Endodermal cell (in vitro differentiated cells): ENCODE data around the gene CDH2. TPM values are rescaled to one million over a fixed set of nuclear protein-coding genes. Genes with fewer than 3 reads are reported as not detected.

Source experiments
- DNase-seq: peaks from one replicate; pipeline ENCODE4 v3.0.0-alpha.2; 2017
- H3K27ac ChIP-seq: 2 replicates; pipeline ENCODE4 v1.5.1; 2013; ENCODE audit warnings: mild to moderate bottlenecking, low read depth, low read length, moderate library complexity
- H3K27me3 ChIP-seq: 2 replicates; pipeline ENCODE4 v1.6.1; 2013; ENCODE audit warnings: mild to moderate bottlenecking, low read length, moderate library complexity; ENCODE audit not compliant: insufficient read depth, control insufficient read depth, poor library complexity, severe bottlenecking
- H3K36me3 ChIP-seq: 2 replicates; pipeline ENCODE4 v1.7.0; 2013; ENCODE audit warnings: mild to moderate bottlenecking, low read length, moderate library complexity; ENCODE audit not compliant: control insufficient read depth, insufficient read depth
- H3K4me1 ChIP-seq: one replicate; pipeline ENCODE4 v1.7.0; 2013; ENCODE audit warnings: low read length; ENCODE audit not compliant: control insufficient read depth, insufficient read depth
- H3K4me3 ChIP-seq: 2 replicates; pipeline ENCODE4 v1.5.1; 2013; ENCODE audit warnings: mild to moderate bottlenecking, low read length, moderate library complexity
- H3K9ac ChIP-seq: 2 replicates; pipeline ENCODE4 v1.6.1; 2013; ENCODE audit warnings: mild to moderate bottlenecking, low read length, moderate library complexity; ENCODE audit not compliant: poor library complexity, severe bottlenecking; ENCODE audit errors: extremely low read depth
- H3K9me3 ChIP-seq: 2 replicates; pipeline ENCODE4 v1.6.1; 2013; ENCODE audit warnings: mild to moderate bottlenecking, low read length, moderate library complexity; ENCODE audit not compliant: control insufficient read depth
- H3K27ac Mint-ChIP-seq: 2 replicates; pipeline ENCODE4 v1.8.0; 2020; ENCODE audit warnings: mixed read lengths
- H3K27me3 Mint-ChIP-seq: 2 replicates; pipeline ENCODE4 v1.8.0; 2021; ENCODE audit warnings: mild to moderate bottlenecking, mixed read lengths; ENCODE audit not compliant: insufficient read depth
- H3K36me3 Mint-ChIP-seq: 2 replicates; pipeline ENCODE4 v1.8.0; 2020; ENCODE audit warnings: low read depth, mixed read lengths
- H3K4me1 Mint-ChIP-seq: 2 replicates; pipeline ENCODE4 v1.8.0; 2020; ENCODE audit warnings: mixed read lengths
- H3K4me3 Mint-ChIP-seq: 2 replicates; pipeline ENCODE4 v1.8.0; 2020; ENCODE audit warnings: mild to moderate bottlenecking, moderate library complexity, mixed read lengths
- H3K9me3 Mint-ChIP-seq: 2 replicates; pipeline ENCODE4 v1.8.0; 2020; ENCODE audit warnings: mild to moderate bottlenecking, mixed read lengths
- WGBS, 2 experiments: methylation state at CpG; one replicate each; pipeline versions ENCODE4 v1.1.5 to v1.1.7; 2013; ENCODE audit warnings: missing lambda C conversion rate in 2 of 2, mixed read lengths in 1 of 2; ENCODE audit not compliant: insufficient coverage in 1 of 2, insufficient read length in 1 of 2; 5-methylcytosine and 5-hydroxymethylcytosine counted together
- total RNA-seq, 2 donors: library from RNA; stranded (reverse); fragmentation: NEBNext Ultra II Directional in 1 of 2; extraction: Animal tissue kit (Norgen Biotek cat#: 25700) in 1 of 2; gene quantifications; 2 replicates in 1 of 2; 3 replicates in 1 of 2; pipeline ENCODE4 v1.2.1, GENCODE V29; 2021
- TF ChIP-seq, protein P1 (sequence below): fragments of 200-600 bp; sonication (generic); conservative IDR thresholded peaks from 2 replicates; pipeline ENCODE4 v1.5.0; 2021; ENCODE audit warnings: antibody characterized with exemption, mild to moderate bottlenecking

The CDH2 gene
- total RNA-seq, 2 donors from 2014 or later = 486 to 572 TPM

DNA sequence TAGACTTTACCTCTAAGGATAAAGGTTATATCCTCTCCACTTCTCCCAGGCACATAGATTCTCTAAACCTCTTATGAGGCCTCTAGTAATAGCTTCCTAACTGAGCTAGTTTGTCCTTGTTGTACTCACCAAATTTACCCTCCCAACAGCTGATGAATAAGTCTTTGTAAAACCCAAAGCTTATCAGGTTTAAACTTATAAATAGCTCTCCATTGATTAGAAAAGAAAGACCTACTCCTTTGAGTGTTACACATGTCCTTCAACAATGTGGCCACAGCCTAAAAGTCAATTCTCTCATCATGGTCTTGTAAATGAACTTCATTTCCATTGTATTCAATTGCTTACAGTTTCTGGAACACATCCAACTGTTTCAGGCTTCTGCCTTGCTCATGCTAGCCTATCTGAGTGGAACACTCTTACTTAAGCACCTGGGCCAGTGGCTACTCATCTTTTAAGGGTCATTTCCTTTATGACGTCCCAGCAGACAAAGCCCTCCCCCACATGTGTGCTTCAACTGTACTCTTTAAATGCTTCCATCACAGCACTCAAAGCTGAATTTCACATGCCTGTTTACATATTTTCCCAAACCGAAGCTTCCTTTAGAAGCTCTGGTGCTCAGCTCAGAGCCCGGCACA lies 131.6 kb downstream of the CDH2 start:
- Mint-ChIP-seq H3K27ac (peak overlapping the region; percentile 87), H3K27me3 (no peaks in the 10 kb centered on the region), H3K36me3 (peaks cover 28% of the 10 kb centered on the region), H3K4me1 (peaks cover 71% of the 10 kb centered on the region), H3K4me3 (no peak overlapping the region), H3K9me3 (no peaks in the 10 kb centered on the region)
- DNase-seq = no peak
- WGBS, 2 experiments = 60 to 63% methylated on average over 1 to 3 of the region's 3 CpGs
- H3K27ac ChIP-seq = peak overlapping the region; percentile 55
- H3K4me1 ChIP-seq = peaks cover 16% of the 10 kb centered on the region
- peaks cover 50% of the 10 kb centered on the region for H3K36me3 ChIP-seq
- peak overlapping the region; percentile 2 for H3K4me3 ChIP-seq
- H3K27me3 ChIP-seq = no peaks in the 10 kb centered on the region
- no peaks in the 10 kb centered on the region for H3K9me3 ChIP-seq
- TF ChIP-seq, protein P1, sequence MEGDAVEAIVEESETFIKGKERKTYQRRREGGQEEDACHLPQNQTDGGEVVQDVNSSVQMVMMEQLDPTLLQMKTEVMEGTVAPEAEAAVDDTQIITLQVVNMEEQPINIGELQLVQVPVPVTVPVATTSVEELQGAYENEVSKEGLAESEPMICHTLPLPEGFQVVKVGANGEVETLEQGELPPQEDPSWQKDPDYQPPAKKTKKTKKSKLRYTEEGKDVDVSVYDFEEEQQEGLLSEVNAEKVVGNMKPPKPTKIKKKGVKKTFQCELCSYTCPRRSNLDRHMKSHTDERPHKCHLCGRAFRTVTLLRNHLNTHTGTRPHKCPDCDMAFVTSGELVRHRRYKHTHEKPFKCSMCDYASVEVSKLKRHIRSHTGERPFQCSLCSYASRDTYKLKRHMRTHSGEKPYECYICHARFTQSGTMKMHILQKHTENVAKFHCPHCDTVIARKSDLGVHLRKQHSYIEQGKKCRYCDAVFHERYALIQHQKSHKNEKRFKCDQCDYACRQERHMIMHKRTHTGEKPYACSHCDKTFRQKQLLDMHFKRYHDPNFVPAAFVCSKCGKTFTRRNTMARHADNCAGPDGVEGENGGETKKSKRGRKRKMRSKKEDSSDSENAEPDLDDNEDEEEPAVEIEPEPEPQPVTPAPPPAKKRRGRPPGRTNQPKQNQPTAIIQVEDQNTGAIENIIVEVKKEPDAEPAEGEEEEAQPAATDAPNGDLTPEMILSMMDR = no peak
- no peak overlapping the region for H3K9ac ChIP-seq

DNA sequence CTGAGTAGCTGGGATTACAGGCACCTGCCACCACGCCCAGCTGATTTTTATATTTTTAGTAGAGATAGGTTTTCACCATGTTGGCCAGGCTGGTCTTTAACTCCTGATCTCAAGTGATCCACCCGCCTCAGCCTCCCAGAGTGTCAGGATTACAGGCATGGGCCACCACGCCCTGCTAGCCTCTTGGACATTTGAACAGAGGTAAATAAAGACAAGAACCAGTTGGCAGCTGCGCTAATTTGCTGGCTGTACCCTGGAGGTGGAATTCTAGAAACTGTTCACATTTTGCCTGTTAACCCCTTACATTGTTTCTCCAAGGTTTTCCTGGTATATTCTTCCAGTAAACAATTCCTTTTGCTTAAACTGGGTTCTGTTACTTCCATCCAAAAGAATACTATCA lies 132.9 kb downstream of the CDH2 start:
- Histone ChIP-seq H3K27me3 (no peaks in the 10 kb centered on the region), H3K9ac (no peak overlapping the region), H3K4me1 (peaks cover 16% of the 10 kb centered on the region), H3K4me3 (no peak overlapping the region), H3K36me3 (peaks cover 50% of the 10 kb centered on the region), H3K9me3 (no peaks in the 10 kb centered on the region), H3K27ac (peak overlapping the region; percentile 40)
- WGBS, 2 experiments = 96 to 97% methylated on average over 3 to 4 of the region's 4 CpGs
- TF ChIP-seq, protein P1 = no peak
- Mint-ChIP-seq H3K4me1 (peaks cover 75% of the 10 kb centered on the region), H3K27me3 (no peaks in the 10 kb centered on the region), H3K4me3 (no peak overlapping the region), H3K27ac (no peak overlapping the region), H3K36me3 (peaks cover 24% of the 10 kb centered on the region), H3K9me3 (no peaks in the 10 kb centered on the region)
- DNase-seq = no peak

- 87 to 89% methylated on average over 3 of the region's 3 CpGs for WGBS, 2 experiments
- Mint-ChIP-seq H3K27me3 (no peaks in the 10 kb centered on the region), H3K4me3 (no peak overlapping the region), H3K36me3 (peaks cover 24% of the 10 kb centered on the region), H3K4me1 (peaks cover 75% of the 10 kb centered on the region), H3K27ac (peak overlapping the region; percentile 30), H3K9me3 (no peaks in the 10 kb centered on the region)
- Histone ChIP-seq H3K27me3 (no peaks in the 10 kb centered on the region), H3K27ac (no peak overlapping the region), H3K36me3 (peaks cover 50% of the 10 kb centered on the region), H3K4me1 (peaks cover 16% of the 10 kb centered on the region), H3K9me3 (no peaks in the 10 kb centered on the region), H3K4me3 (no peak overlapping the region), H3K9ac (no peak overlapping the region)
- TF ChIP-seq, protein P1 = no peak
- DNase-seq = no peak
Observed at GRCh38 chr18:28043631-28044030, 133.3 kb downstream of the CDH2 start.
